Uterus (tissue), 4 donors: ENCODE results near the gene SEMA3B. TPM values are rescaled to one million over a fixed set of nuclear protein-coding genes. Genes with fewer than 3 reads are reported as not detected.

ENCODE experiments used
- DNase-seq, 2 donors: peaks; one replicate each; pipeline ENCODE4 v3.0.0-alpha.2; 2019 to 2020
- H3K27ac ChIP-seq, 2 donors: fragments of 200-600 bp; sonication (generic); 1 replicate in 1 of 2; 2 replicates in 1 of 2; pipeline ENCODE4 v1.5.1; 2016 to 2018
- H3K27me3 ChIP-seq, 2 donors: fragments of 200-600 bp; sonication (generic); one replicate each; pipeline ENCODE4 v1.5.1; 2018 to 2019; ENCODE audit warnings: control low read depth in 1 of 2
- H3K36me3 ChIP-seq, 2 donors: fragments of 200-600 bp; sonication (generic); one replicate each; pipeline ENCODE4 v1.5.1; 2019; ENCODE audit warnings: control low read depth in 1 of 2
- H3K4me1 ChIP-seq, 2 donors: fragments of 200-600 bp; sonication (generic); one replicate each; pipeline ENCODE4 v1.5.1; 2018 to 2019; ENCODE audit warnings: control low read depth in 1 of 2
- H3K4me3 ChIP-seq, 2 donors: fragments of 200-600 bp; sonication (generic); 1 replicate in 1 of 2; 2 replicates in 1 of 2; pipeline ENCODE4 v1.5.1; 2018 to 2019; ENCODE audit warnings: mild to moderate bottlenecking in 1 of 2
- H3K9me3 ChIP-seq, 2 donors: fragments of 200-600 bp; sonication (generic); one replicate each; pipeline ENCODE4 v1.5.1; 2019; ENCODE audit warnings: control low read depth in 1 of 2
- POLR2A ChIP-seq, 2 donors: fragments of 450-650 bp; IDR thresholded peaks; one replicate each; pipeline ENCODE4 v1.6.1; 2016; ENCODE audit warnings: antibody characterized with exemption in 2 of 2, mild to moderate bottlenecking in 1 of 2, moderate library complexity in 1 of 2
- intact Hi-C: fragments of 100-400 bp; cut with DNase I; formaldehyde crosslinking; loops from one replicate; pipeline ENCODE4 v1.15.1; 2023; ENCODE audit warnings: low total_unique reads
- total RNA-seq, 4 donors: library from RNA; depleted of rRNA in 3 of 4; stranded (reverse); fragments of >200 nt in 3 of 4; gene quantifications; one replicate each; pipeline versions ENCODE4 v1.1.0 to v1.2.4, GENCODE V29; 2014 to 2023
- TF ChIP-seq, protein P1 (sequence below), 4 experiments: fragments of 200-600 bp in 2 of 4; fragments of 450-650 bp in 2 of 4; sonication (generic) in 2 of 4; IDR thresholded peaks; one replicate each; pipeline ENCODE4 v1.5.1; 2016 to 2019; ENCODE audit warnings: antibody characterized with exemption in 4 of 4, mild to moderate bottlenecking in 2 of 4, moderate library complexity in 1 of 4
- donor health status: DM: yes; HTN: yes; CAD: no.

Gene SEMA3B
- total RNA-seq, 4 donors from 2014 or later, result 24.1 to 113 (median 77.2) TPM

DNA sequence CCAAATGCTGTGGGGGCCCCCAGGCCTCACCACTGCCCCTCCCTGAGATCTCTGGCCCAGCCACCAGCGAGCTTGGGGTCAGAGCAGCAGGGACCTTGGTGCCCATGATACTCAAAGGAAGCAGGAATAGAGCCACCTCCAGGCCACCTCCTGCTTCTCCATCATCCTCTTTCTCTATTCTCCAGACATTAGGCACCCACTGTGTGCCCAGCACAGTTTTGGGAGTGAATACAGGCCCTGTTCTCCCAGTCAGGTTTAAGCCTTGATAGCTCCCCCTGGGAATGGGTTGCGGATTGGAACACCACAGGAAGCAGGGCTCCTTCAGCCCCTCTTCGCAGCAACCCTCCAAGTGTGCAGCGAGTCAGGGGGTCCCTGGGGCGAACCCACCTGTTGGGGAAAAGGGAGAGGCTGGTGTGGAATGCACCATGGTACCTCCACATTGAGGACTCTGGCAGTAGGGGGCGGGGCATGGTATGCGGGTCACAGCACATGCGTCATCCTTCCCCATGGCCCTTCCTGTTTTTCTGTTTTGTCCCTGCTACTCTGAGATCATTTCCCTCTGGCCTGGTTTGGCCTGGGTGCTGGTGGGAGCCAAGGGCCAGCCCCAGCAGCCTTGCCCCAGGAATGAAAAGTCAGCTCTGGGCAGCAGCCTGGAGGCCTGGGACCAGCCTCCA is 14.2 kb upstream of the SEMA3B start:
- no peaks in the 10 kb centered on the region for H3K27me3 ChIP-seq
- DNase-seq, result peak in 1 of 2 donors; percentile 74
- no peak overlapping the region for H3K4me3 ChIP-seq
- peaks cover 0 to 9% of the 10 kb centered on the region in 2 donors for H3K4me1 ChIP-seq
- intact Hi-C loops, result no loop called here
- no peaks in the 10 kb centered on the region for H3K36me3 ChIP-seq
- no peaks in the 10 kb centered on the region for H3K9me3 ChIP-seq
- TF ChIP-seq POLR2A (IDR thresholded peaks at IDR 0.05), result peak in 1 of 2 donors; percentile 72
- TF ChIP-seq, protein P1, sequence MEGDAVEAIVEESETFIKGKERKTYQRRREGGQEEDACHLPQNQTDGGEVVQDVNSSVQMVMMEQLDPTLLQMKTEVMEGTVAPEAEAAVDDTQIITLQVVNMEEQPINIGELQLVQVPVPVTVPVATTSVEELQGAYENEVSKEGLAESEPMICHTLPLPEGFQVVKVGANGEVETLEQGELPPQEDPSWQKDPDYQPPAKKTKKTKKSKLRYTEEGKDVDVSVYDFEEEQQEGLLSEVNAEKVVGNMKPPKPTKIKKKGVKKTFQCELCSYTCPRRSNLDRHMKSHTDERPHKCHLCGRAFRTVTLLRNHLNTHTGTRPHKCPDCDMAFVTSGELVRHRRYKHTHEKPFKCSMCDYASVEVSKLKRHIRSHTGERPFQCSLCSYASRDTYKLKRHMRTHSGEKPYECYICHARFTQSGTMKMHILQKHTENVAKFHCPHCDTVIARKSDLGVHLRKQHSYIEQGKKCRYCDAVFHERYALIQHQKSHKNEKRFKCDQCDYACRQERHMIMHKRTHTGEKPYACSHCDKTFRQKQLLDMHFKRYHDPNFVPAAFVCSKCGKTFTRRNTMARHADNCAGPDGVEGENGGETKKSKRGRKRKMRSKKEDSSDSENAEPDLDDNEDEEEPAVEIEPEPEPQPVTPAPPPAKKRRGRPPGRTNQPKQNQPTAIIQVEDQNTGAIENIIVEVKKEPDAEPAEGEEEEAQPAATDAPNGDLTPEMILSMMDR (IDR thresholded peaks at IDR 0.05), result no peak
- peak overlapping the region; percentile 68 to 99 for H3K27ac ChIP-seq

DNA sequence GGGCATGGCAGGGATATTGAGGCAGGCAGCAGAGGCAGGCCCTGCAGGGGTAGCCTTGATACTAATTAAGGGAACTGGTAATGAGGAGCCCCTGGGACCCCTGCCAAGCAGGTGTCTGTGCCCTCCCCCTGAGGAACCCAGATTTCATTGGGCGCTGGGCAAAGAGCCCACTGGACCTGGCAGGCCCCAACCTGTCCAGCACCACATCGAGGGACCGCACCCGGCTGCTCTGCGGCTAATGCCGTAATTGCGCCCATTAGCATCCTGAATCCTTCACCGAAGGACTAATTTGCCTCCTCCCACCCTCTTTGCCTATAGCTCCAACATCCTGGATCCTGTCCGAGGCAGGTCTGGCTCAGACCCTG is 13.7 kb upstream of the SEMA3B start:
- intact Hi-C loops, result no loop called here
- Histone ChIP-seq H3K27me3 (no peaks in the 10 kb centered on the region), H3K4me3 (no peak overlapping the region), H3K9me3 (no peaks in the 10 kb centered on the region), H3K27ac (peak overlapping the region; percentile 68 to 99), H3K36me3 (no peaks in the 10 kb centered on the region), H3K4me1 (peaks cover 0 to 10% of the 10 kb centered on the region in 2 donors)
- no peak for TF ChIP-seq POLR2A (IDR thresholded peaks at IDR 0.05)
- TF ChIP-seq, protein P1 (IDR thresholded peaks at IDR 0.05), result no peak
- DNase-seq, result no peak

DNA sequence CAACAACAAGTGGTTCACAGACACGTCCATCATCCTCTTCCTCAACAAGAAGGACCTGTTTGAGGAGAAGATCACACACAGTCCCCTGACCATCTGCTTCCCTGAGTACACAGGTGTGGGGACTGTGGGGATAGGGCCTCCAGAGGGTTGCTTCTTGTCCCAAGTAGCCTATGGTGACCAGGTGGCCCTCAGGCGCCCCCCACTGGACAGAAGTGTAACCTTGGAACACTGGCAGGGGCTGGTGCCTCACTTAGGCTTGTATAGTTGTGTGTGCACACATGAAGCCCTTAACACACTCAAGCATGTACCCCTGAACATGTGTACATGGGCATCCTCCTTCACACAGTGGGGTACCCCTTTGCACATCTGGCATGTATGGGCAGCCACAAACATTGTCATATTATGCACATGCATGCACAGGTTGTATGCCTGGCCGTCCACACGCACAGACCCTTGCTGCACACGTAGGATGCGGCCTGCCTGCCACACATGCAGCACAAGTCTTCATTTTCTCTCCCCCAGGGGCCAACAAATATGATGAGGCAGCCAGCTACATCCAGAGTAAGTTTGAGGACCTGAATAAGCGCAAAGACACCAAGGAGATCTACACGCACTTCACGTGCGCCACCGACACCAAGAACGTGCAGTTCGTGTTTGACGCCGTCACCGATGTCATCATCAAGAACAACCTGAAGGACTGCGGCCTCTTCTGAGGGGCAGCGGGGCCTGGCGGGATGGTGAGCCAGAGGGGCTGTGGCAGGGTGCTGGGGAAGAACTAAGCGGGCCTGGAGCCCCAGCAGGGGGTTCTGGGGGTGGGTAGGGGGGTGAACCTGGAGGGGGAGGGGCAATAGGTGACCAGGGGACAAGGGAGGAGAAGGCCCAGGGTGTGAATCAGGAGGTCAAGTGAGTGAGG is 11.7 kb upstream of the SEMA3B start:
- Histone ChIP-seq H3K36me3 (no peaks in the 10 kb centered on the region), H3K4me1 (peaks cover 0 to 16% of the 10 kb centered on the region in 2 donors), H3K4me3 (no peak overlapping the region), H3K9me3 (no peaks in the 10 kb centered on the region), H3K27ac (peak overlapping the region; percentile 97 to 99), H3K27me3 (no peaks in the 10 kb centered on the region)
- DNase-seq, result no peak
- intact Hi-C loops, result no loop called here
- TF ChIP-seq, protein P1 (IDR thresholded peaks at IDR 0.05), result peak in 2 of 4 experiments; percentile 17 to 19
- TF ChIP-seq POLR2A (IDR thresholded peaks at IDR 0.05), result no peak

DNA sequence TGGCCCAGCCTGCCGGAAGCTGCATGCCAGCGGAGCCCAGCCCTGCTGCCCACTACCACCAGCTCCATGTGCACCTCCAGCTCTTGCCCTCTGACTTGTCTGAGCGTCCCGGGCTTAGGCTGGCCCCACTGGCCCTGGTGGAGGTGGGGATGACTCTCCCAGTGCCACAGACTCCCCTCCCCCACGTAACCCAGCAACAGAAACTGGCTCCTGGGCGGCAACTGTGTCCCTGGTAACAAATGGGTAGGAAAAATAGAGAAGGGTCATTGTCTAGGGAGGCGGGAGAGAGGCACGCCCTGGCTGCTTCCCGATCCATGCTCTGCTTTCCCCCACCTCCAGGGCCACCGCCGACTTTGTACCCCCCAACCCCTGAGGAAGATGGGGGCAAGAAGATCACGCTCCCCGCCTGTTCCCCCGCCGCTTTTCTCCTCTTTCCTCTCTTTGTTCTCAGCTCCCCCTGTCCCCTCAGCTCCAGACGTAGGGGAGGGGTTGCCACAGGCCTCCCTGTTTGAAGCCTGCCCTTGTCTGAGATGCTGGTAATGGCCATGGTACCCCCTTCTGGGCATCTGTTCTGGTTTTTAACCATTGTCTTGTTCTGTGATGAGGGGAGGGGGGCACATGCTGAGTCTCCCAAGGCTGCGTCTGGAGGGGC is 10.8 kb upstream of the SEMA3B start:
- no peaks in the 10 kb centered on the region for H3K27me3 ChIP-seq
- intact Hi-C loops, result no loop called here
- no peaks in the 10 kb centered on the region for H3K9me3 ChIP-seq
- peak overlapping the region; percentile 97 to 99 for H3K27ac ChIP-seq
- no peak overlapping the region for H3K4me3 ChIP-seq
- TF ChIP-seq POLR2A (IDR thresholded peaks at IDR 0.05), result no peak
- TF ChIP-seq, protein P1 (IDR thresholded peaks at IDR 0.05), result no peak
- no peaks in the 10 kb centered on the region for H3K36me3 ChIP-seq
- peaks cover 0 to 16% of the 10 kb centered on the region in 2 donors for H3K4me1 ChIP-seq
- DNase-seq, result no peak
